Measurements from ENCODE around the gene NOS1AP. TPM values are rescaled to one million over a fixed set of nuclear protein-coding genes. Genes with fewer than 3 reads are reported as not detected.

The NOS1AP gene
- total and polyA plus RNA-seq, 9 of the 15 experiments (the other 6 are each of a cell fraction or from before 2014, with no cell fraction given), result 0.07 to 1.5 (median 0.22) TPM

DNA sequence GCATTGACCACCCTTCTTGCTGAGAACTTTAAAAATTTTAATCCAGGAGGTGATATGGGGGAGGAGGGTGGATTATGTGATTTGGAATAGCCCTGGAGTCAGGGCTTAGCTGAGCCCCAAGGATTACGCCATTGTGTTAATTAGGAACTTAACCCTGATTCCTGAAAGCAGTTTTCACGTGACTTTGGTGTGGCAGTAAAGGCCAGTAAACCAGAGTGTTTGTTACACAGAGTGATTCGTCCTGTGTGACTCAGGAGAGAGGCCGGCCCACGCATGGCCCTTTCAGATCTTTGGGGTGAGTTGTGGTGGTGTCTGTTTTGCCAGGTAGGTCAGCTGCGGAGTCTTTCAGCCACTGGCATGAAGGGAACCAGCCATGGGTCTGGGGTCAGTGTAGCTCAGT is 107.6 kb downstream of the NOS1AP start:
- Histone ChIP-seq H4K20me1 (replicated peaks; ENCODE audit: control insufficient read depth, insufficient read depth, low read length) (no peaks in the 10 kb centered on the region), H3K9me3 (replicated peaks; ENCODE audit: control insufficient read depth, insufficient read depth, low read depth, low read length) (no peaks in the 10 kb centered on the region), H3K36me3 (ENCODE audit: control insufficient read depth, insufficient read depth, low read length) (no peaks in the 10 kb centered on the region), H3K9ac (ENCODE audit: insufficient read depth in 1 of 2, low read depth in 2 of 2, low read length in 2 of 2) (peak overlapping the region in 1 of 2 experiments; percentile 17; a peak in 1 of 4 replicates), H3K4me1 (replicated peaks in 1 of 2; ENCODE audit: control insufficient read depth in 2 of 2, insufficient read depth in 2 of 2, low read length in 2 of 2) (peaks cover 0 to 3% of the 10 kb centered on the region in 2 experiments; a peak in 1 of 5 replicates), H3K27ac (ENCODE audit: extremely low read depth, low read depth, low read length) (no peak overlapping the region), H3K4me2 (ENCODE audit: insufficient read depth, low read length) (no peak overlapping the region), H2AFZ (ENCODE audit: low read depth, low read length) (no peak overlapping the region), H3K9me1 (ENCODE audit: control insufficient read depth, insufficient read depth, low read length) (no peaks in the 10 kb centered on the region), H3K27me3 (ENCODE audit: control insufficient read depth in 2 of 2, insufficient read depth in 2 of 2, low read length in 2 of 2) (peaks cover 11 to 15% of the 10 kb centered on the region in 2 experiments; a peak in 3 of 5 replicates), H3K79me2 (ENCODE audit: control insufficient read depth, insufficient read depth, low read length) (no peaks in the 10 kb centered on the region), H3K4me3 (no peak overlapping the region)
- ChIA-PET CTCF (ENCODE audit: low intra/inter-chr PET ratio) (no interaction called here), POLR2A (interaction anchor here (1.3 kb wide), 1 partner anchor 65 kb away, joined by 3 read pairs; no protein-coding TSS in a partner anchor)
- WGBS (ENCODE audit: insufficient coverage, low coverage, missing lambda C conversion rate), result 4% methylated on average over 6 of the region's 6 CpGs
- no TSS peak for BruUV-seq (replicated peaks)
- ATAC-seq, result no peak
- no peak for FAIRE-seq
- TF ChIP-seq BHLHE40 (IDR thresholded peaks at IDR 0.05; ENCODE audit: low read length), result 0 out of 2 replicates have a peak, but pooled peaks have one; percentile 8
- TF ChIP-seq, protein P1, sequence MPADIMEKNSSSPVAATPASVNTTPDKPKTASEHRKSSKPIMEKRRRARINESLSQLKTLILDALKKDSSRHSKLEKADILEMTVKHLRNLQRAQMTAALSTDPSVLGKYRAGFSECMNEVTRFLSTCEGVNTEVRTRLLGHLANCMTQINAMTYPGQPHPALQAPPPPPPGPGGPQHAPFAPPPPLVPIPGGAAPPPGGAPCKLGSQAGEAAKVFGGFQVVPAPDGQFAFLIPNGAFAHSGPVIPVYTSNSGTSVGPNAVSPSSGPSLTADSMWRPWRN (IDR thresholded peaks at IDR 0.05; ENCODE audit: low read depth), result no peak
- TF ChIP-seq, protein P2, sequence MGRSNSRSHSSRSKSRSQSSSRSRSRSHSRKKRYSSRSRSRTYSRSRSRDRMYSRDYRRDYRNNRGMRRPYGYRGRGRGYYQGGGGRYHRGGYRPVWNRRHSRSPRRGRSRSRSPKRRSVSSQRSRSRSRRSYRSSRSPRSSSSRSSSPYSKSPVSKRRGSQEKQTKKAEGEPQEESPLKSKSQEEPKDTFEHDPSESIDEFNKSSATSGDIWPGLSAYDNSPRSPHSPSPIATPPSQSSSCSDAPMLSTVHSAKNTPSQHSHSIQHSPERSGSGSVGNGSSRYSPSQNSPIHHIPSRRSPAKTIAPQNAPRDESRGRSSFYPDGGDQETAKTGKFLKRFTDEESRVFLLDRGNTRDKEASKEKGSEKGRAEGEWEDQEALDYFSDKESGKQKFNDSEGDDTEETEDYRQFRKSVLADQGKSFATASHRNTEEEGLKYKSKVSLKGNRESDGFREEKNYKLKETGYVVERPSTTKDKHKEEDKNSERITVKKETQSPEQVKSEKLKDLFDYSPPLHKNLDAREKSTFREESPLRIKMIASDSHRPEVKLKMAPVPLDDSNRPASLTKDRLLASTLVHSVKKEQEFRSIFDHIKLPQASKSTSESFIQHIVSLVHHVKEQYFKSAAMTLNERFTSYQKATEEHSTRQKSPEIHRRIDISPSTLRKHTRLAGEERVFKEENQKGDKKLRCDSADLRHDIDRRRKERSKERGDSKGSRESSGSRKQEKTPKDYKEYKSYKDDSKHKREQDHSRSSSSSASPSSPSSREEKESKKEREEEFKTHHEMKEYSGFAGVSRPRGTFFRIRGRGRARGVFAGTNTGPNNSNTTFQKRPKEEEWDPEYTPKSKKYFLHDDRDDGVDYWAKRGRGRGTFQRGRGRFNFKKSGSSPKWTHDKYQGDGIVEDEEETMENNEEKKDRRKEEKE (IDR thresholded peaks at IDR 0.05; ENCODE audit: borderline replicate concordance in 1 of 2, control insufficient read depth in 1 of 2, low read depth in 2 of 2, low read length in 1 of 2), result no peak
- intact Hi-C loops (cut with micrococcal nuclease) (no loop called here), in situ Hi-C loops (cut with MboI) (no loop called here)
- no peak for DNase-seq (ENCODE audit: extremely low read depth in 1 of 4, low spot score in 3 of 4)
